Stimulated activated CD8-positive, alpha-beta memory T cell treated with anti-CD3 and anti-CD28 coated beads, Interleukin-4, amount 100 ng/mL, for 1 hour (primary cell): ENCODE measurements around the gene PSD4.

Experiments
- DNase-seq, 2 donors: peaks; one replicate each; pipeline ENCODE4 v3.0.0-alpha.2; 2020; ENCODE audit warnings: low read depth in 2 of 2, low spot score in 1 of 2

Gene PSD4

GRCh38 chr2:113183264-113183663 is 9.5 kb downstream of the PSD4 start:
- DNase-seq, result no peak

- DNase-seq, result no peak
These were observed 9.9 kb downstream of the PSD4 start for GRCh38 chr2:113183703-113184102.

GRCh38 chr2:113184531-113185230 is 10.9 kb downstream of the PSD4 start:
- DNase-seq, result no peak

- DNase-seq, result no peak
These were observed 12.1 kb downstream of the PSD4 start for GRCh38 chr2:113185664-113186432.

- DNase-seq, result no peak
These were observed 12.6 kb downstream of the PSD4 start for GRCh38 chr2:113186433-113186796.

GRCh38 chr2:113187771-113188170 is 14.0 kb downstream of the PSD4 start:
- DNase-seq, result no peak

- DNase-seq, result no peak
These were observed 17.1 kb downstream of the PSD4 start for GRCh38 chr2:113190871-113191270.

- DNase-seq, result no peak
These were observed 18.8 kb downstream of the PSD4 start for GRCh38 chr2:113192459-113193100.

- DNase-seq, result no peak
These were observed 22.2 kb downstream of the PSD4 start for GRCh38 chr2:113195923-113196501.

- no peak for DNase-seq
These were observed 23.1 kb downstream of the PSD4 start for GRCh38 chr2:113196839-113197238.

GRCh38 chr2:113197347-113198047 is 23.7 kb downstream of the PSD4 start:
- DNase-seq, result no peak

GRCh38 chr2:113198048-113198789 is 24.4 kb downstream of the PSD4 start:
- DNase-seq, result no peak

- DNase-seq, result peak; percentile 34 to 61
These were observed 25.2 kb downstream of the PSD4 start for GRCh38 chr2:113198790-113199612.

GRCh38 chr2:113200236-113200635 is 26.5 kb downstream of the PSD4 start:
- DNase-seq, result no peak

GRCh38 chr2:113200736-113201490 is 27.1 kb downstream of the PSD4 start:
- no peak for DNase-seq

GRCh38 chr2:113201496-113202304 is 27.9 kb downstream of the PSD4 start:
- DNase-seq, result no peak

- no peak for DNase-seq
These were observed 28.8 kb downstream of the PSD4 start for GRCh38 chr2:113202305-113203216.
